ENCODE measurements around the gene QPCTL. TPM values are rescaled to one million over a fixed set of nuclear protein-coding genes. Genes with fewer than 3 reads are reported as not detected.
A peak's percentile ranks its signal among the peaks of the same experiment; 100 is the strongest.

QPCTL gene
- total and polyA plus RNA-seq, 9 of the 15 experiments (the other 6 are each of a cell fraction or from before 2014, with no cell fraction given), result 0.99 to 31.3 (median 12.7) TPM

DNA sequence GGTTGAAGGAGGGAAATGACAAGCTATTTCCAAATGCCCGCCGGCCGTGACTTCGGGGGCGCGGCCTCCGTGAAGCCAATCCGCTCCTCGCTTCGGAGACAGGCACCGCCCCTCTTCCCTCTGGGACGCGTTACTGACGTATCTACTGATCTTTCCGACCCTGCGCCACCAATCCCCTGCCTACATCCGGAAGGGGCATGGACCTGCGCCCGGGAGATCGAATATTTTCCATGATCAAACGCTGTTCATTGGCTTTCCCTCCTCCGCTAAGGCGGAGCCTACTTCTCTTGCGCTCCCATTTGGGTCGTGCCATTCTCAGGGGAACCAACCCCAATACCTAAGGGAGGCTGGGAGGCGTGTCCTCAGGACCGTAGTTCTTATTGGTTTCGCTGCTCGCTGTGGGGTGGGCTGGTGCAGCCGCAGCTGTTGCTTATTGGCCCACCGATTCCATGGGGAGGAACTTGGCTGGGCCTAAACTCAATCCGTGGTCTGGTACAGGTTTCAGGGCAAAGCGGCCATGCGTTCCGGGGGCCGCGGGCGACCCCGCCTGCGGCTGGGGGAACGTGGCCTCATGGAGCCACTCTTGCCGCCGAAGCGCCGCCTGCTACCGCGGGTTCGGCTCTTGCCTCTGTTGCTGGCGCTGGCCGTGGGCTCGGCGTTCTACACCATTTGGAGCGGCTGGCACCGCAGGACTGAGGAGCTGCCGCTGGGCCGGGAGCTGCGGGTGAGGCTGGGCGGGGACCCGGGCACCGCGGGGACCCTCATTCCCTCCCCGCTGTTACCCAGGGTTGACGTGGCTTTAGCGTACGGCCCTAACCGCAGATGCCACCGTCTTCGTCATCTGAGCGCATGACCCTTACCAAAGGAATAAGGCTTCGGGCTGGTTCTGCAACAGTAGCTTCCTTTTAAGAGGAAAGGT, at the start of gene QPCTL (continued):
- peak; percentile 32 for TF ChIP-seq TAF1 (IDR thresholded peaks at IDR 0.05; ENCODE audit: control insufficient read depth, extremely low read depth, insufficient read depth, low read length, severe bottlenecking)
- TF ChIP-seq PML (IDR thresholded peaks at IDR 0.05; ENCODE audit: low read length), result no peak
- no peak for TF ChIP-seq ZNF354B (CRISPR knock-in tag; IDR thresholded peaks at IDR 0.05)
- TF ChIP-seq HMG20A (CRISPR knock-in tag; conservative IDR thresholded peaks at IDR 0.05), result no peak
- no peak for TF ChIP-seq AFF1 (IDR thresholded peaks at IDR 0.05; ENCODE audit: low read depth in 1 of 2, partially characterized antibody in 2 of 2)
- peak; percentile 90 for TF ChIP-seq CREB1 (IDR thresholded peaks at IDR 0.05)
- TF ChIP-seq CREB1 (CRISPR knock-in tag; IDR thresholded peaks at IDR 0.05), result peak; percentile 85
- no peak for TF ChIP-seq ZNF23 (CRISPR knock-in tag; IDR thresholded peaks at IDR 0.05)
- TF ChIP-seq ZBTB7A (IDR thresholded peaks at IDR 0.05; ENCODE audit: borderline replicate concordance, control insufficient read depth, low read depth, low read length), result peak; percentile 91
- TF ChIP-seq, protein P1, sequence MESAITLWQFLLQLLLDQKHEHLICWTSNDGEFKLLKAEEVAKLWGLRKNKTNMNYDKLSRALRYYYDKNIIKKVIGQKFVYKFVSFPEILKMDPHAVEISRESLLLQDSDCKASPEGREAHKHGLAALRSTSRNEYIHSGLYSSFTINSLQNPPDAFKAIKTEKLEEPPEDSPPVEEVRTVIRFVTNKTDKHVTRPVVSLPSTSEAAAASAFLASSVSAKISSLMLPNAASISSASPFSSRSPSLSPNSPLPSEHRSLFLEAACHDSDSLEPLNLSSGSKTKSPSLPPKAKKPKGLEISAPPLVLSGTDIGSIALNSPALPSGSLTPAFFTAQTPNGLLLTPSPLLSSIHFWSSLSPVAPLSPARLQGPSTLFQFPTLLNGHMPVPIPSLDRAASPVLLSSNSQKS (CRISPR knock-in tag; IDR thresholded peaks at IDR 0.05), result no peak
- TF ChIP-seq, protein P2, sequence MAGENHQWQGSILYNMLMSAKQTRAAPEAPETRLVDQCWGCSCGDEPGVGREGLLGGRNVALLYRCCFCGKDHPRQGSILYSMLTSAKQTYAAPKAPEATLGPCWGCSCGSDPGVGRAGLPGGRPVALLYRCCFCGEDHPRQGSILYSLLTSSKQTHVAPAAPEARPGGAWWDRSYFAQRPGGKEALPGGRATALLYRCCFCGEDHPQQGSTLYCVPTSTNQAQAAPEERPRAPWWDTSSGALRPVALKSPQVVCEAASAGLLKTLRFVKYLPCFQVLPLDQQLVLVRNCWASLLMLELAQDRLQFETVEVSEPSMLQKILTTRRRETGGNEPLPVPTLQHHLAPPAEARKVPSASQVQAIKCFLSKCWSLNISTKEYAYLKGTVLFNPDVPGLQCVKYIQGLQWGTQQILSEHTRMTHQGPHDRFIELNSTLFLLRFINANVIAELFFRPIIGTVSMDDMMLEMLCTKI (IDR thresholded peaks at IDR 0.05; ENCODE audit: partially characterized antibody), result no peak
- TF ChIP-seq ZNF263 (CRISPR knock-in tag; IDR thresholded peaks at IDR 0.05; ENCODE audit: borderline replicate concordance), result no peak
- TF ChIP-seq ZNF57 (CRISPR knock-in tag; IDR thresholded peaks at IDR 0.05), result no peak
- TF ChIP-seq CREM (IDR thresholded peaks at IDR 0.05; ENCODE audit: low read depth), result peak; percentile 93
- TF ChIP-seq, protein P3, sequence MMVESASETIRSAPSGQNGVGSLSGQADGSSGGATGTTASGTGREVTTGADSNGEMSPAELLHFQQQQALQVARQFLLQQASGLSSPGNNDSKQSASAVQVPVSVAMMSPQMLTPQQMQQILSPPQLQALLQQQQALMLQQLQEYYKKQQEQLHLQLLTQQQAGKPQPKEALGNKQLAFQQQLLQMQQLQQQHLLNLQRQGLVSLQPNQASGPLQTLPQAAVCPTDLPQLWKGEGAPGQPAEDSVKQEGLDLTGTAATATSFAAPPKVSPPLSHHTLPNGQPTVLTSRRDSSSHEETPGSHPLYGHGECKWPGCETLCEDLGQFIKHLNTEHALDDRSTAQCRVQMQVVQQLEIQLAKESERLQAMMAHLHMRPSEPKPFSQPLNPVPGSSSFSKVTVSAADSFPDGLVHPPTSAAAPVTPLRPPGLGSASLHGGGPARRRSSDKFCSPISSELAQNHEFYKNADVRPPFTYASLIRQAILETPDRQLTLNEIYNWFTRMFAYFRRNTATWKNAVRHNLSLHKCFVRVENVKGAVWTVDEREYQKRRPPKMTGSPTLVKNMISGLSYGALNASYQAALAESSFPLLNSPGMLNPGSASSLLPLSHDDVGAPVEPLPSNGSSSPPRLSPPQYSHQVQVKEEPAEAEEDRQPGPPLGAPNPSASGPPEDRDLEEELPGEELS (CRISPR knock-in tag; IDR thresholded peaks at IDR 0.05; ENCODE audit: borderline replicate concordance), result no peak
- TF ChIP-seq HSF4 (CRISPR knock-in tag; IDR thresholded peaks at IDR 0.05; ENCODE audit: borderline replicate concordance), result no peak
- peak in 2 of 3 experiments; percentile 69 to 72 for TF ChIP-seq YY1 (IDR thresholded peaks at IDR 0.05; ENCODE audit: borderline replicate concordance in 1 of 3, control insufficient read depth in 1 of 3, extremely low read depth in 1 of 3, insufficient read depth in 3 of 3, insufficient read length in 1 of 3, insufficient replicate concordance in 2 of 3, low read depth in 1 of 3, low read length in 2 of 3)
- peak; percentile 70 for TF ChIP-seq TBP (optimal IDR thresholded peaks at IDR 0.05; ENCODE audit: low read depth, low read length)

Data from K562 (cell line).